GM18951 (cell line): Measurements from ENCODE around the gene RPL18.

Experiments used
- POLR2A ChIP-seq: IDR thresholded peaks from 4 replicates; pipeline ENCODE4 v1.6.1; 2011; ENCODE audit warnings: mild to moderate bottlenecking; ENCODE audit not compliant: insufficient read length, insufficient read depth; ENCODE audit errors: extremely low read depth
- in situ Hi-C: fragments of 300-500 bp; cut with MboI; formaldehyde crosslinking; loops from one replicate; pipeline ENCODE4 v1.12.0; 2022; ENCODE audit warnings: low sequenced_read_pairs, mixed read lengths, inconsistent platforms; ENCODE audit not compliant: unreplicated experiment

The RPL18 gene

GRCh38 chr19:48623556-48624066, 4.6 kb upstream of the RPL18 start:
- in situ Hi-C loops: no loop called here
- no peak for TF ChIP-seq POLR2A

DNA sequence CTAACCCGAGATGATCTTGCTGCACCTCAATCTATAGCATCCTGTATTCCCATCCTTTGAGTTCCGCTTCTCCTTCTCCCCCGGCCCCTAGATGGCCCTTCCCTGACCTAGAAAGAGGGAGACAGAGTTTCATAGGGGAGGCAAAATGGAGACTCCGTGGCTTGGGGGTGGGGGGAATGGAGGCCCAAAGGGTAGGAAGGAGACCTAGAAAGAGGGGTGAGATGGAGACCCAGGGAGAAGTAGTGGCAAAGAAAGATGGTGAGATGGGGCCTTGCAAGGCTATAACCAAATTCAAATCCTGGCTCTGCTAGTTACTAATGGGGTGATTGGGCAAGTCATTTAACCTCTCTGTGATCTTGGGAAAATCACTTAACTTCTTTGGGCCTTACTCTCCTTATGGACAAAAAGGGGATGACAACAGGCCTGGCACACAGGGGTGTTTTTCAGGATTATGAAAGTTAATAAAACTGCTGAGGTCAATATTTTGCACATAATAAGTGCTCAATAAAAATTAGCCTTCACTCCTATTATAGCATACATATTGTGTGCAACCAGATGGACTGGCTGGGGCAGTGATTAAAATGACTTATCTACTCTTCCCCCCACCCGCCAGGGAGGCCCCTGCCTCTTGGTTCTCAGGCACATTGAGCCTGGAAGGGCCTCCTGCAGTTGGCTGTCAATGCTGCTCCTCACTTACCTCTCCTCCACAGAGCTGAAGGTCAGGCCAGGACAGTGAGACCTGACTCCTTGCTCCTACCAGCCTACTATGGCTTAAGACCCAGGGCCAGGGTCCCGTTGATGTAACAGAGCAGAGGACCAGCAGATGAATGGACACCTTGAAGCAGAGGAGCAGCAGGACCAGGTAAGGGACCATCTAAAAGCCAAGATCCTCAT, 961 bp upstream of the RPL18 start:
- no peak for TF ChIP-seq POLR2A
- in situ Hi-C loops: no loop called here

- no peak for TF ChIP-seq POLR2A
- in situ Hi-C loops: no loop called here
These were observed 581 bp downstream of the RPL18 start for GRCh38 chr19:48618278-48618915.

DNA sequence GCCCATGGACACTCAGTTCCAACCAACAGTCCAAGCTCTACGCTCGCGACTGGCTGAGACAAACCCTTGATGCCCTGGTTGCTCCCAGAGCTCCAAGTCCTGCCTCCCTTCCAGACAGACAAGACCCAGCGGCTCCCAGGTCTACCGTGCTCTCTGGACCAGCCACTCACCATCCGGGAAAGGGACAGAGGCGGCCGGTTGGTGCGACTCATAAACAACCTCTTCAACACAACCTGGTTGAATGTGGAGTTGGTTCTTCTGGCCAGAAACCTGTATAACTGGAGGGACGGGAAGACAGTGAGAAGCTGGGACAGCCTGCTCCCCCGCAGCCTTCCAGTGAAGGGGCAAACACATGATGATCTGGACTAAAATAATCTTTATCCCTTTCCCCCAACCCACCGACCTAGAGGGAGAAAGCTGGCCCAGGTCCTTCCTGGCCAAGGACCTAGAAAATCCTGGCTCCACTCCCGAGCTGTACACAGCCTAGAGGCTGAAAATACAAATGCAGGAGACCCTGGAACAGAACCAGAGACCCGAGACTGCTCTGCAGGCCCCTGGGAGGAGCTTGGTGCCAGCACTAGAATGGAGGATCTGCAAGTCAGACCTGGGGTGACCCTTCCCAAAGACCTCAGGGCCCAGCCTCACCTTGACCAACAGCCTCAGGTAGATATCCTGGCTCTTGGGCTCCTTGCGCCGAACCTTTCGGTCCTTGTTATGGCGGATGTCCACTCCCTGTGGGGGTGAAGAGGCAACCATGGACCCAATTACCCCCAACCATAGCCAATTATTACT, 1.6 kb downstream of the RPL18 start:
- TF ChIP-seq POLR2A: no peak
- in situ Hi-C loops: no loop called here

- no peak for TF ChIP-seq POLR2A
- in situ Hi-C loops: no loop called here
These were observed 2.4 kb downstream of the RPL18 start for GRCh38 chr19:48616491-48617056.

GRCh38 chr19:48616041-48616436, 2.9 kb downstream of the RPL18 start:
- no peak for TF ChIP-seq POLR2A
- in situ Hi-C loops: no loop called here

- in situ Hi-C loops: no loop called here
- TF ChIP-seq POLR2A: no peak
These were observed 3.5 kb downstream of the RPL18 start for GRCh38 chr19:48615231-48616040.

- in situ Hi-C loops: no loop called here
- peak; percentile 43 for TF ChIP-seq POLR2A
These were observed 4.3 kb downstream of the RPL18 start, which contains the start of gene FAM83E for GRCh38 chr19:48614436-48615230. TSS of gene FAM83E (minus strand) at chr19:48615076. CDS start at chr19:48613372, 1,704 bp downstream.

DNA sequence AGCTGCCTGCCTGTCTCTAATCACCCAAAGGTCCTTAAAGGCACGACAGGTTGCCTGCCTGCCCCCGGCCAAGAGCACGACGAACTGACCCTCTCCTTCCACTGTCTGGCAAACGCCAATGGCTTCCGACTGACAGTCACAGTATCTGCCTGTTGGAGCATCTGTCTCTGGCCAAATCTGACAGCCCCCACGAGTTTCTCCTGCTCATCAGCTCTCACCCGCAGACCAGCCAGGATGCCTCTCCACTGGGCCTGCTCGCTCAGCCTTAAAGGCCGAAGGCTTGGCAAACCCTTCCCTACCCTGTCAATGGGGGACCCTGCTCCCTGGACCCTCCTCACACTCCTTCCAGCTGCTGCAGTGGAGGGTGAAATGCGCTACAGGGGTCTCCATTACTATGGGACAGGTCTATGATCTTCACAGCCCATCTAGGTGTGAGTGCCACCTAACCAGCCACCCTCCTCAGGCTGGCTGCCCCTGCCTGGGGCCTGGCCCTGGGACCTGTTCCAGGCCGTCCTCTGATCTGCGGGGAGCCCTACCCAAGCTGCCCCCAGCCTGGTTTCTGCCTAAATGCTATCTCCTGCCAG, 5.0 kb downstream of the RPL18 start:
- in situ Hi-C loops: no loop called here
- no peak for TF ChIP-seq POLR2A

- no peak for TF ChIP-seq POLR2A
- in situ Hi-C loops: no loop called here
These were observed 5.7 kb downstream of the RPL18 start for GRCh38 chr19:48613024-48613851.
